Superior temporal gyrus (tissue), 1 donor: ENCODE results near the gene IL17REL.

Experiments
- DNase-seq: peaks from one replicate; pipeline ENCODE4 v3.0.0-alpha.2; 2016; ENCODE audit errors: extremely low spot score

Gene IL17REL

GRCh38 chr22:50022171-50022819, 9.7 kb upstream of the IL17REL start:
- DNase-seq = no peak

GRCh38 chr22:50020606-50021005, 8.0 kb upstream of the IL17REL start:
- no peak for DNase-seq

DNA sequence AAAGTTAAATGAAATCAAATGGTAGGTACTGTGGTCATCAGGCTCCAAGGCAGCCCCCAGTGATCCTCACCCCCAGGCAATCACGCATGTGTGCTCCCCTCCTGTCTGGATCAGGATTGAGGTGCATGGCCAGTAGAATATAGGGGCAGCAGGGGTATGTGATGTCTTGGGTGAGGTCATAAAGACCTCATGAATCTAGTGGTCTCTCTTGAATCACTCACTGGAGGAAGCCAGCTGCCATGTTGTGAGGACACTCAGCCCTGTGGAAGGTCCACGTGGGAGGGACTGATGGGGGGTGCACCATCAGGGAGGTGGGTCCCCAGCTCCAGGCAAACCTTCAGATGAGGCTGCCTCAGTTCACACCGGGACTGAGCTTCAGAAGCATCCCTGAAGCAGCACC, 6.8 kb upstream of the IL17REL start:
- no peak for DNase-seq

- no peak for DNase-seq
These were observed 6.2 kb upstream of the IL17REL start for GRCh38 chr22:50018608-50019285.

- DNase-seq = no peak
These were observed 5.2 kb upstream of the IL17REL start for GRCh38 chr22:50017701-50018224.

- DNase-seq = no peak
These were observed 4.6 kb upstream of the IL17REL start for GRCh38 chr22:50016988-50017700.

GRCh38 chr22:50016308-50016987, 3.9 kb upstream of the IL17REL start:
- DNase-seq = no peak

DNA sequence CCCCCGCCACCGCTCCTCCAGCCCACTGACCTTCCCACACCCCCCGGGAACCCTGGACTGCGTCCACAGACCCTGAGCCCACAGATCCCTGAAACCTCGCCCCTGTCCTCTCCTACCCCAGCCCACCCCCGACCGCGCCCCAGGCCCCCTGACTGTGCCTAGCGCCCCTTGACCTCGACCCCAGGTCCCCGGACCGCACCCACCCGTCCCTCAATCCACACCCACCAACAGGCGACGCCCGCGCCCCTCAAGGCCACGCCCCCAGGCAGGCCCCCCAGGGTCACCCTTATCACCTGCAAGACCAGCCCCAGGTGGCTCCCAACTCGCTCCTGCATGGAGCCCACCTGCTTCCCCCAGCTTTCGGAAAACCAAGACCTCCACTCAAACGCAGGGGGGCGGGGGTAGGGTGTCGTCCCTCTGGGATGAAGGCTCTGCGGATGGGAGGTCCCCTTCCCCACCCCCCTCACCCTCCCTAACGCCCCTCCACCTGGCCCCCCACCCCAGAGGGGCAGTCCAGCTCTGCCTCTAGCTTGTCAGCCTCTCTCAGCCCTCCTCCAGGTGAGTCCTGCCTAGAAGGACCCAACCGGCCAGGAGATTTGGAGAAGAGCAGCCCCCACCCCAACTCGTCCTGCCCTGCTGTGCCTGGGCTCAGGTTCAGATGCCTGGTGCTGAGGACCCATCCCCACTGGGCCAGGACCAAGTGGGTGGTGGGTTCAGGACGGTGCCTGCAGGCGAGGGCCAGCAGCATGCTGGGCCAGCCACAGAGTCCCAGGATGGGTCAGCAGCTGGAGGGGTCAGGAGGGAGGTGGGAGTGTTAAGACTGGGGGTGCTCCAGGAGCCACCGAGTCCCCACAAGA, 3.1 kb upstream of the IL17REL start:
- DNase-seq = no peak

GRCh38 chr22:50014655-50015401, 2.3 kb upstream of the IL17REL start:
- DNase-seq = no peak

DNA sequence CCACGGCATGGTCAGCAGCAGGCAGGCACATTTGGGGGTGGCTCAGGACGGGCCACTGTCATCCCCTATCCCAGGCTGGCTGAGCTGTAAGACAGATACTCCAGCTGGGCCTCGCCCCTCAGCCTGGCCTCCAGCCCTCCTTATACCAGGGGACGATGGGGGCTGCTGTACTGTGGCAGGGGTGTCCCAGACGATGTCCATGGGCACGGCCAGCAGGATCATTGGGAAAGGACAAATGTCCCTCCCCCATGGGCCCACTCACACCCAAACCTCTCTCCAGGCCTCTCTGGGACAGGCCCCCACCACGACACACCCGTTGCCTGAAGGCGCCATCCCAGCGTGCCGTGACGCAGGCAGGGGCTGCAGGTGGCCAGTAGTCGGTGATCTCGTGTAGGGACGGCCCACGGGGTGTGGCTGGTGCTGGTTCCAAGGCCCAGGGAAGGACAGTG, 1.5 kb upstream of the IL17REL start:
- DNase-seq = no peak

DNA sequence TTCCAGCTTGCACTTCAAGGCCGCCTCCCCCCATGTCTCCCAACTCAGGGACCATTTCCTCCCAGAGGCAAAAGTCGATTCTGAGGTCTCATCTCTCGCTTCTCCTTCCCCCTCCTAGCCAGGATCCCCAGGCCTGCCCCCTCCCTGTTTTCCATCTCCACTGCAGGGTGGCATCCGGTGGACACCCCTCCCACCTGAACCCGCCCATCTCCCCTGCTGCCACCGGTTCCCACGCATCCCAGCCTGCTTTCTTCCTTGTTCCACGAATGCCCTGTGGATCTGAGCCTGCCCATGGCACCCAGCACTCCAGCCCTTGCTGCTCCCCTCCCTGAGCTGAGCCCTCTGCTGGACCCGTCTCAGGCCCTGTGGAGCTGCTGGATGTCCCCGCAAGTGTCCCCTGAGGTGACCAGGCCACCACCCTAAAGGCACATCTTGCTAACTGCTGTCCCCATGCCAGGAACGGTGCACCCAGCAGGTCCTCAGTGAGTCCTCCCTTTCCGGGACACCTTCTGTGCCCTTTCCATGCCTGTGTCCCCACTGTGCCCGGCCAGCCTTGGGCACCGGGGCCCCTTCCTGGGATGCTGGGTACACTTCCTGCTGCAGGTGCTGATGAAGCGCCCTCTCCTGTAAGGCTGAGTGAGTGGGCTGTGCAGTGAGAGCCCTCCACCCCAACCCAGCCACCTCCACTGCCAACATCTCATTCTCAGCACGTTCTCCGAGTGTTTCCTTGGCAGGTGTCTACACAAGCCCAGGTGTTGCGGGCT, 936 bp downstream of the IL17REL start:
- no peak for DNase-seq

DNA sequence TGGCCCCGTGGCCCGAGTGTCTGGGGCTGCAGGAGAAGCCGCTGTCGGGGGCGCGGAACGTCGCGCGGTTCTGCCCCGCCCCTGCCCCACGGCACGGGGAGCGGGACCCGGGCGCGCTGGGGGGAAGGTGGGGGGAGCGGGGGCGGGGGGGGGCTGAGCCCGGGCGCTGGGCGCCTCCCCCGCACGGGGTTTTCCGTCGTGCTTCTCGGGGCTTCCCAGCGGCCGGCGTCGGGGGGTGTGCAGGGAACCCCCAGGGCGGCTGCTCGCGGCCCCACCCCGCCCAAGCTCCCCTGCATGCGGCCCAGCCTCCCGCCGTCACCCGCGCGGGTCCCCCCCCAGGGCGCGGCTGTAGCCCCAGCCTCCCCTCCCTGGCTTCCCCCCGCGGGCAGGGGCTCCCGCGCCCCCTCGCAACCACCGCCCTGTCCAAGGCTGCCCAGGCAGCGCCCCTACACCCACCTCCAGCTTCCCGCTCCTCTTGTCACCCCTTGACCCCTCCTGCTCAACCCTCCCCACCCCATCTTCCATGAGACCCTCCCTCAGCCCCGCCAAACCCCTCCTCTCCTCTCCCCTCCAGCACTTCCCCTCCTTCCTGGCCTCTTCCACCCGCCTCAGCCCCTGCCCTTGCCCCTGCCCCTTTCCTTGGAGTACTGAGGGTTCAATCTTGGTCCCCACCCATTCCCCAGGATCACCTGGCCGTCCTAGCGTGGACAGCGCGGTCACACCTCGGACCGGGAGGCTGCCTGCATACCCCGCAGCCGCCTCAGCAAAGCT, 1.7 kb downstream of the IL17REL start:
- DNase-seq = no peak

- no peak for DNase-seq
These were observed 2.5 kb downstream of the IL17REL start for GRCh38 chr22:50009765-50010675.

DNA sequence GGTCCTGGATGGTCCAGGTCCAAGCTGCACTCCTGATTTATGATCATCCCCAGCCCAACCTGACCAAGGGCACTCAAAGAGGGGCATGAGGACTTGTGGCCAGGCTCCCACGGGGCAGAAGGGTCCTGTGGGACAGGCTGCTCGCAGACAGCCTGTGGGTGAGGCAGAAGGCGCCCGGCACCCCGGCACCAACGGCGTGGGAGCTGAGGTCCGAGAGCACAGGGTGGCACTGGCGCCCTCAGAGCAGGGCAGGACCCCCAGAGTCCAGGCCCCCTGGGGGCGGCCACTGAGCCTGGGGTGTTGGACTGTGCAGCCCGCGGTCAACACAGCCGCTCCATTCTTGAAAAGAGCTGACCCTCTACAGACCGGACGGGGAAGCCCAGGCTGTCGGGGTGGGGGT, 3.3 kb downstream of the IL17REL start:
- no peak for DNase-seq

DNA sequence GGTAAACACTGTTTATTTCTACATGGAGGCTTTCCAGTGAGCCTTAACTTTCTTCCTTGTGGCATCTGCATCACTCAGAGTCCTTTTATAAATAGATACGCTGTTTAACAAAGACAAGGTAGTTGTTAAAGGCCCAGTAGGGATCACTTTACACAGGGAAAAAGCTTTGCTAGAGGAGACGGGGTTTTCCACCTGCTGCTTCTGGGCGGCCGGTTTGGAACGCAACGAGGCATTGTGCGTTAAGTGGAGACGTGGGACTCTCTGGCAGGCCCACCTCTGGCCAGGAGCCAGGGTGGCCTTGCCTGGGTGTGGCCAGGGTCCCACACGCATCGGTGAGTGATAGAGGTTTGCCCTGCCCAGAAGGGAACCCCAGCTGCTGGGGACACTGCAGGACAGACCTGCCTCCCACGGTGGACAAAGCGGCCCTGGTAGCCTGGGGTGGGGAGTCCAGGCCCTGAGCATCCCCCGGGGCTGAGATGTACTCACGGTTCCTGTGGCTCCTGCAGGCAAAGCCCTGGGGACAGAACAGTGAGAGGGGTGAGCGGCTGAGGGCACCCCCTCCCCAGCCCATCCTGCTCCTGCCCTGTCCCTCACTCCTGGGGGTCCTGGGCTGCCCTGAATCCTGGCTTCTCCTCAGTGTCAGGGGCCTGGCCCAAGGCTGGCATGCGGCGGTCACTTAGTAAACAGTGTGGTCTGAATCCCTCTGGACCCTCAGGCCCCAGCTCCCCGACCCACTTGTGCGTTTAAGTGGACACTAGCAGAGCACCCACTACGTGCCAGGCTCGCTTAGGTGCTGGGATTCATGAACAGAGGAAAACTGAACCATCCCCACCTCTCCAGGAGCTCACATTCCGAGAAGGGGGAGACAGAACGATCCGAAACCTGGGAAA, 4.2 kb downstream of the IL17REL start:
- no peak for DNase-seq

DNA sequence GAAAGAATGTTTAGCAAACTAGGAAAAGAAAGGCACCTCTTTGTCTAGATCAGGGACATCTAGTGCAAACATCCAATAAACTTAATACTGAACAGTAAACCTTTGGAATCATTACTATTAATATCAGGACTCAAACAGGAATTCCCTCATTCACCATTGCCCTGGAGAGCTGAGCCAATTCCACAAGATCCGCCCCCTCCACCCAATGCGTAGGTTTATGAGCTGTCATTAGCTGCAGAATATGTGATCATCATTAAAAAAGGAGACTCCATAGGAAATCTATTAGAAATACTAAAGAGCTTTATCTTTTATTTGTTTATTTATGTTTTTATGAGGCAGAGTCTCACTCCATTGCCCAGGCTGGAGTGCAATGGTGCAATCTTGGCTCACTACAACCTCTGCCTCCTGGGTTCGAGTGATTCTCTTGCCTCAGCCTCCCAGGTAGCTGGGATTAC, 5.5 kb downstream of the IL17REL start:
- no peak for DNase-seq

GRCh38 chr22:50004918-50005317, 7.6 kb downstream of the IL17REL start:
- peak; percentile 31 for DNase-seq
